Measurements from ENCODE around the gene SFXN2.
"Not testable (repeated sequence)": the region's sequence is repeated elsewhere in the genome, so short reads cannot be mapped to it uniquely, and the experiment has no call there.

The SFXN2 gene

GRCh38 chr10:102741726-102742237, 27.3 kb downstream of the SFXN2 start:
- no peak for DNase-seq (ENCODE audit: low spot score)
- TF ChIP-seq CTCF (IDR thresholded peaks at IDR 0.05; ENCODE audit: borderline replicate concordance, control extremely low read depth, extremely low read depth, insufficient read depth, missing control alignments), result no peak
- in situ Hi-C loops (cut with MboI; ENCODE audit: low sequenced_read_pairs, unreplicated experiment), result no loop called here

GRCh38 chr10:102742313-102742712, 27.9 kb downstream of the SFXN2 start:
- DNase-seq (ENCODE audit: low spot score); in situ Hi-C loops (cut with MboI; ENCODE audit: low sequenced_read_pairs, unreplicated experiment): not testable (repeated sequence)

GRCh38 chr10:102743078-102743587, 28.7 kb downstream of the SFXN2 start:
- in situ Hi-C loops (cut with MboI; ENCODE audit: low sequenced_read_pairs, unreplicated experiment), result no loop called here
- no peak for TF ChIP-seq CTCF (IDR thresholded peaks at IDR 0.05; ENCODE audit: borderline replicate concordance, control extremely low read depth, extremely low read depth, insufficient read depth, missing control alignments)
- DNase-seq (ENCODE audit: low spot score), result no peak

- in situ Hi-C loops (cut with MboI; ENCODE audit: low sequenced_read_pairs, unreplicated experiment), result no loop called here
- TF ChIP-seq CTCF (IDR thresholded peaks at IDR 0.05; ENCODE audit: borderline replicate concordance, control extremely low read depth, extremely low read depth, insufficient read depth, missing control alignments), result no peak
- DNase-seq (ENCODE audit: low spot score), result peak; percentile 95
Observed at GRCh38 chr10:102743588-102744373, 29.3 kb downstream of the SFXN2 start, which contains the start of gene WBP1L. TSS of gene WBP1L (plus strand) at chr10:102743948. CDS start at chr10:102744054, 106 bp downstream.

GRCh38 chr10:102744374-102745051, 30.1 kb downstream of the SFXN2 start:
- DNase-seq (ENCODE audit: low spot score), result no peak
- no peak for TF ChIP-seq CTCF (IDR thresholded peaks at IDR 0.05; ENCODE audit: borderline replicate concordance, control extremely low read depth, extremely low read depth, insufficient read depth, missing control alignments)
- in situ Hi-C loops (cut with MboI; ENCODE audit: low sequenced_read_pairs, unreplicated experiment), result no loop called here

- in situ Hi-C loops (cut with MboI; ENCODE audit: low sequenced_read_pairs, unreplicated experiment), result no loop called here
- no peak for TF ChIP-seq CTCF (IDR thresholded peaks at IDR 0.05; ENCODE audit: borderline replicate concordance, control extremely low read depth, extremely low read depth, insufficient read depth, missing control alignments)
- DNase-seq (ENCODE audit: low spot score), result no peak
Observed at GRCh38 chr10:102745157-102745556, 30.7 kb downstream of the SFXN2 start.

Data from GM13976 (cell line).